T-helper 9 cell (primary cell): Measurements from ENCODE around the gene ZNF723.
"Not testable (repeated sequence)": the region's sequence is repeated elsewhere in the genome, so short reads cannot be mapped to it uniquely, and the experiment has no call there.

Source experiments
- DNase-seq: peaks from one replicate; pipeline ENCODE4 v3.0.0-alpha.2; 2020
- total RNA-seq, 2 donors: gene quantifications; one replicate each; lab custom pipeline; 2026; lab: John Stamatoyannopoulos, UW

ZNF723 gene
- total RNA-seq = 0 to 0.07 reads per million in 2 donors

- DNase-seq = no peak
These were observed at the start of gene ZNF723 for GRCh38 chr19:22832031-22832762. Gene ZNF723, plus strand, starts transcription at chr19:22832291. Its CDS starts 89 bp downstream, at chr19:22832380.

DNA sequence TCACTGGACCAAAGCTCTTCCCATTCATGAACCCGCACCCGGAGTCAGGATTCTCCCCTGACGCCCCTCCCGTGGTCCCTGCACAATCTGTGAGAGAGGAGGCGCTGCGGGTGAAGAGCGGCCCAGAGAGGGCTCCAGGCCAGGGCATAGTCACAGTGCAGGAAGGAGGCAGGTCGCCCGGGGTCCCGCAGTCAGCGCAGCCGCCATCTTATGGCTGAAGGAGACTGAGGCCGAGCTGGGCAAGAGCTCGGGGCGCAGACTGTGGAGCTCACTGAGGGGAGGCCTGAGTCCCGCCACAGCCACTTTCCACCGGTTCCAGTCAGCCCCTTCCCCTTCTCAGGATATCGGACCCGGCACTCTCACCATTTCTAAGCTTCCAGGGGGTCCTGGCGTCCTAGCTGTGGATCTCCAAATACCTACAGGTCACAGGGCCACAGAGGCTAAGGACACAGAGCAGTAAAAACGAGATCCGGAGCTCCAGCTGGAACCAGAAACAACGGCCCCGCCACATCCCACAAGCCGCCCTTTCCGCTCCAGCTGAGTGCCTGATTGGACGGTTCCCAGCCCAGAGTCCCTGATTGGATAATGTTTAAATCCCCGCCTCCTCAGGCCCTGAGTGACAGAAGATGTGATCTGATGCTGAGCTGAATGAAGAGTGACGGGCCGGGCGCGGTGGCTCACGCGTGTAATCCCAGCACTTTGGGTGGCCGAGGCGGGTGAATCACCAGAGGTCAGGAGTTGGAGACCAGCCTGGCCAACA lies 48.3 kb upstream of the ZNF723 start, which contains the start of gene ZNF99:
TSS of gene ZNF99 (minus strand) at position 501 of the 760 bp plus-strand sequence. CDS start at position 366, 135 bp downstream.
- DNase-seq = no peak

GRCh38 chr19:22792863-22793262 lies 39.2 kb upstream of the ZNF723 start:
- DNase-seq = not testable (repeated sequence)

GRCh38 chr19:22797040-22797439 lies 35.1 kb upstream of the ZNF723 start:
- no peak for DNase-seq

DNA sequence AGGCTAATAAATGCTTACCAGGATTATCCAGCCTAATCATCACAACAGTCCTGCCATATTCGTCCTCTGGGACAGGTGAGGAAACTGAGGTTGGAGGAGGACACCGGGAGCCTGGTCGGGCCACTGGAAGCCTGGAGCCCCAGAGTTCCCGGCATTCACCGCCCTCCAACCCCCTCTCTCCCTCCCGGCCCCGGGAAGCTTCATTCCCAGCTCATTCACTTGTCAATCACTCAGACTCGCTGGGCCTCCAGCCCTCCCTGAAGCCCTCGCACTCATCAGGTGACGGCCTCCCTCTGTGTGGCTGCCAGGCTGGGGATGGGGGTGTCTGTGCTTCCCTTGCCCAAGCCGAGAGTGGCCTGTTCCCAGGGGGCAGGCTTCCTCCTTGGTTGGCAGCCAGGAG lies 25.7 kb upstream of the ZNF723 start:
- DNase-seq = no peak

GRCh38 chr19:22807061-22807835 lies 24.8 kb upstream of the ZNF723 start:
- DNase-seq = no peak

GRCh38 chr19:22814124-22814523 lies 18.0 kb upstream of the ZNF723 start:
- no peak for DNase-seq

- DNase-seq = no peak
These were observed 880 bp upstream of the ZNF723 start for GRCh38 chr19:22831211-22831610.

DNA sequence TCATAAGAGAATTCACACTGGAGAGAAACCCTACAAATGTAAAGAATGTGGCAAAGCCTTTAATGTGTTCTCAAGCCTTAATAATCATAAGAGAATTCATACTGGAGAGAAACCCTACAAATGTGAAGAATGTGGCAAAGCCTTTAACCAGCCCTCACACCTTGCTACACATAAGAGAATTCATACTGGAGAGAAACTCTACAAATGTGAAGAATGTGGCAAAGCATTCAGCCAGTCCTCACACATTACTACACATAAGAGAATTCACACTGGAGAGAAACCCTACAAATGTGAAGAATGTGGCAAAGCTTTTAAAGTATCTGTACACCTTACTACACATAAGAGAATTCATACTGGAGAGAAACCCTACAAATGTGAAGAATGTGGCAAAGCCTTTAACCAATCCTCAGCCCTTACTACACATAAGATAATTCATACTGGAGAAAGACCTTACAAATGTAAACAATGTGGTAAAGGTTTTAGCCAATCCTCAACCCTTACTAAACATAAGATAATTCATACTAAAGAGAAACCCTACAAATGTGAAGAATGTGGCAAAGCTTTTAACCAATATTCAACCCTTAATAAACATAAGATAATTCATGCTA lies 25.7 kb downstream of the ZNF723 start:
- not testable (repeated sequence) for DNase-seq

- DNase-seq = no peak
These were observed 50.7 kb downstream of the ZNF723 start for GRCh38 chr19:22882797-22883196.

DNA sequence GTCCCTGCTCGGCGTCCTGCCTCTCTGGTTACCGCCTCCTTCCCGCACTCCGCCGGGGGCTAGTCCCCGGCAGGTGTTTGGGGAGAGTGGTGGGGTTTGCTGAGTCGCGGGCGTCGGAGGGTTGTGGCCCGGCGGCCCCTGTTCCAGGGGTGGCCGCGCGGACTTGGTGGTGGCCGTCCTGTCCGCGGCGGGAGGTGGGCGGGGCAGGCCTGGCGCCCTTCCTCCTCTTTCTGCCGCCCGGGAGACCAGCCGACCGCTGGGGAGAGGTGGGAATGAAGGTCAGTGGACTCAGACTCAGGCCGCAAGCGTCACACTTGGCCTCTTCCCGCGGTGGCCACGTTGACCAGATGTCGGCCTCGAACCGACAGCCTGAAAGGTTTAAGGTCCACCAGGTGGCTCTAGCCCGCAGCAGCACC lies 61.8 kb downstream of the ZNF723 start:
- no peak for DNase-seq

- DNase-seq = no peak
These were observed 69.5 kb downstream of the ZNF723 start for GRCh38 chr19:22901431-22902130.
